Lower leg skin (tissue), 3 donors: Measurements from ENCODE around the gene RARRES1.

Experiments used
- POLR2A ChIP-seq, 2 donors: fragments of 450-650 bp; IDR thresholded peaks; one replicate each; pipeline ENCODE4 v1.6.1; 2016 to 2017; ENCODE audit warnings: antibody characterized with exemption in 2 of 2, mild to moderate bottlenecking in 1 of 2, moderate library complexity in 1 of 2
- TF ChIP-seq, protein P1 (sequence below), 3 donors: fragments of 450-650 bp; IDR thresholded peaks; one replicate each; pipeline ENCODE4 v1.5.1; 2016; ENCODE audit warnings: antibody characterized with exemption in 3 of 3, mild to moderate bottlenecking in 3 of 3, moderate library complexity in 2 of 3

GRCh38 chr3:158700559-158700958, 31.7 kb downstream of the RARRES1 start:
- TF ChIP-seq, protein P1, sequence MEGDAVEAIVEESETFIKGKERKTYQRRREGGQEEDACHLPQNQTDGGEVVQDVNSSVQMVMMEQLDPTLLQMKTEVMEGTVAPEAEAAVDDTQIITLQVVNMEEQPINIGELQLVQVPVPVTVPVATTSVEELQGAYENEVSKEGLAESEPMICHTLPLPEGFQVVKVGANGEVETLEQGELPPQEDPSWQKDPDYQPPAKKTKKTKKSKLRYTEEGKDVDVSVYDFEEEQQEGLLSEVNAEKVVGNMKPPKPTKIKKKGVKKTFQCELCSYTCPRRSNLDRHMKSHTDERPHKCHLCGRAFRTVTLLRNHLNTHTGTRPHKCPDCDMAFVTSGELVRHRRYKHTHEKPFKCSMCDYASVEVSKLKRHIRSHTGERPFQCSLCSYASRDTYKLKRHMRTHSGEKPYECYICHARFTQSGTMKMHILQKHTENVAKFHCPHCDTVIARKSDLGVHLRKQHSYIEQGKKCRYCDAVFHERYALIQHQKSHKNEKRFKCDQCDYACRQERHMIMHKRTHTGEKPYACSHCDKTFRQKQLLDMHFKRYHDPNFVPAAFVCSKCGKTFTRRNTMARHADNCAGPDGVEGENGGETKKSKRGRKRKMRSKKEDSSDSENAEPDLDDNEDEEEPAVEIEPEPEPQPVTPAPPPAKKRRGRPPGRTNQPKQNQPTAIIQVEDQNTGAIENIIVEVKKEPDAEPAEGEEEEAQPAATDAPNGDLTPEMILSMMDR (IDR thresholded peaks at IDR 0.05) = no peak
- no peak for TF ChIP-seq POLR2A (IDR thresholded peaks at IDR 0.05)
